SU-DHL-6 (cell line): Measurements from ENCODE around the gene SUV39H1.

Source experiments
- EZH2phosphoT487 ChIP-seq: fragments of 200-600 bp; sonication (generic), shearing (Covaris generic); conservative IDR thresholded peaks from 2 replicates; pipeline ENCODE4 v1.6.1; 2018; ENCODE audit warnings: mild to moderate bottlenecking, antibody characterized with exemption, low read length, moderate library complexity, mixed read lengths
- TF ChIP-seq, protein P1 (sequence below): fragments of 200-600 bp; sonication (generic); IDR thresholded peaks from one replicate; pipeline ENCODE4 v1.5.1; 2017; ENCODE audit warnings: antibody characterized with exemption, mild to moderate bottlenecking, low read length, moderate library complexity; ENCODE audit not compliant: insufficient read depth, poor library complexity, severe bottlenecking

GRCh38 chrX:48754238-48754637 is 57.7 kb downstream of the SUV39H1 start:
- TF ChIP-seq, protein P1, sequence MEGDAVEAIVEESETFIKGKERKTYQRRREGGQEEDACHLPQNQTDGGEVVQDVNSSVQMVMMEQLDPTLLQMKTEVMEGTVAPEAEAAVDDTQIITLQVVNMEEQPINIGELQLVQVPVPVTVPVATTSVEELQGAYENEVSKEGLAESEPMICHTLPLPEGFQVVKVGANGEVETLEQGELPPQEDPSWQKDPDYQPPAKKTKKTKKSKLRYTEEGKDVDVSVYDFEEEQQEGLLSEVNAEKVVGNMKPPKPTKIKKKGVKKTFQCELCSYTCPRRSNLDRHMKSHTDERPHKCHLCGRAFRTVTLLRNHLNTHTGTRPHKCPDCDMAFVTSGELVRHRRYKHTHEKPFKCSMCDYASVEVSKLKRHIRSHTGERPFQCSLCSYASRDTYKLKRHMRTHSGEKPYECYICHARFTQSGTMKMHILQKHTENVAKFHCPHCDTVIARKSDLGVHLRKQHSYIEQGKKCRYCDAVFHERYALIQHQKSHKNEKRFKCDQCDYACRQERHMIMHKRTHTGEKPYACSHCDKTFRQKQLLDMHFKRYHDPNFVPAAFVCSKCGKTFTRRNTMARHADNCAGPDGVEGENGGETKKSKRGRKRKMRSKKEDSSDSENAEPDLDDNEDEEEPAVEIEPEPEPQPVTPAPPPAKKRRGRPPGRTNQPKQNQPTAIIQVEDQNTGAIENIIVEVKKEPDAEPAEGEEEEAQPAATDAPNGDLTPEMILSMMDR, result no peak
- TF ChIP-seq EZH2phosphoT487, result no peak
